ENCODE results near the gene TMEM202.

- TF ChIP-seq CTCF (conservative IDR thresholded peaks at IDR 0.05 in 1 of 2, IDR thresholded peaks at IDR 0.05 in 1 of 2; ENCODE audit: low read depth in 1 of 2, low read length in 2 of 2) (no peak), EZH2 (IDR thresholded peaks at IDR 0.05; ENCODE audit: low read length, missing control alignments) (no peak)
These were observed 32.3 kb upstream of the TMEM202 start for GRCh38 chr15:72365844-72366243.

Measured in fibroblast of lung (primary cell).